HFFc6 (cell line): Measurements from ENCODE around the gene NLRP14. TPM values are rescaled to one million over a fixed set of nuclear protein-coding genes. Genes with fewer than 3 reads are reported as not detected.

ENCODE experiments used
- DNase-seq: peaks from one replicate; pipeline ENCODE4 v3.0.0-alpha.2; 2018
- H3K27ac Mint-ChIP-seq: 2 replicates; pipeline ENCODE4 v1.8.0; 2020; ENCODE audit warnings: mild to moderate bottlenecking, mixed read lengths
- H3K27me3 Mint-ChIP-seq: 2 replicates; pipeline ENCODE4 v1.8.0; 2021; ENCODE audit warnings: mild to moderate bottlenecking, moderate library complexity, mixed read lengths; ENCODE audit not compliant: insufficient read depth
- H3K36me3 Mint-ChIP-seq: 2 replicates; pipeline ENCODE4 v1.8.0; 2021; ENCODE audit warnings: low read depth, mixed read lengths
- H3K4me1 Mint-ChIP-seq: 2 replicates; pipeline ENCODE4 v1.8.0; 2020; ENCODE audit warnings: low read depth, mixed read lengths
- H3K4me3 Mint-ChIP-seq: 2 replicates; pipeline ENCODE4 v1.8.0; 2020; ENCODE audit warnings: mild to moderate bottlenecking, moderate library complexity, mixed read lengths
- H3K9me3 Mint-ChIP-seq: 2 replicates; pipeline ENCODE4 v1.8.0; 2020; ENCODE audit warnings: mild to moderate bottlenecking, mixed read lengths
- CTCF ChIP-seq: fragments of 200-600 bp; sonication (generic); IDR thresholded peaks from 2 replicates; pipeline ENCODE4 v1.5.0; 2021; ENCODE audit warnings: antibody characterized with exemption, mild to moderate bottlenecking
- long read RNA-seq: library from polyadenylated mRNA; unstranded; transcript quantifications from one replicate; pipeline ENCODE4 v2.0.0, GENCODE V29; 2019
- total RNA-seq, 6 experiments: library from RNA; stranded (reverse); fragmentation: NEBNext Ultra II Directional; extraction: Animal tissue kit (Norgen Biotek cat#: 25700); gene quantifications; 2 replicates in 1 of 6; 3 replicates in 5 of 6; pipeline ENCODE4 v1.2.3, GENCODE V29; 2021

NLRP14 gene
- under 1 TPM in 1 of 6 experiments, not detected in 5; 0.06 TPM for total RNA-seq
- long read RNA-seq = 0 reads

- H3K27ac Mint-ChIP-seq = peak within 1 kb of the TSS; percentile 99
- no peaks in the 10 kb centered on the region; the same call in 1 of the 2 replicates for H3K36me3 Mint-ChIP-seq
- H3K27me3 Mint-ChIP-seq = 0 out of 2 replicates have a peak, but pooled peaks cover 3% of the 10 kb centered on the region
- TF ChIP-seq CTCF = no peak
- peak; percentile 85 for DNase-seq
- peaks cover 18% of the 10 kb centered on the region for H3K4me1 Mint-ChIP-seq
- H3K9me3 Mint-ChIP-seq = no peaks in the 10 kb centered on the region
- peak within 1 kb of the TSS; percentile 100 for H3K4me3 Mint-ChIP-seq
Observed at GRCh38 chr11:7020183-7020917, at the start of gene NLRP14, which contains the start of gene ZNF214. NLRP14 (plus strand) TSS chr11:7020479; CDS start chr11:7038587, 18,108 bp downstream. ZNF214 (minus strand) TSS chr11:7020346; CDS start chr11:7002835, 17,511 bp downstream.

GRCh38 chr11:6979365-6979764 is 40.9 kb upstream of the NLRP14 start:
- Mint-ChIP-seq H3K4me1 (peaks cover 13% of the 10 kb centered on the region), H3K4me3 (no peak overlapping the region), H3K27me3 (no peaks in the 10 kb centered on the region), H3K36me3 (no peaks in the 10 kb centered on the region), H3K9me3 (no peaks in the 10 kb centered on the region), H3K27ac (no peak overlapping the region)
- peak; percentile 33 for DNase-seq
- TF ChIP-seq CTCF = no peak

GRCh38 chr11:6986487-6986886 is 33.8 kb upstream of the NLRP14 start:
- Mint-ChIP-seq H3K4me3 (no peak overlapping the region), H3K4me1 (peaks cover 23% of the 10 kb centered on the region), H3K36me3 (peaks cover 4% of the 10 kb centered on the region; the same call in 1 of the 2 replicates), H3K9me3 (no peaks in the 10 kb centered on the region; the same call in 1 of the 2 replicates), H3K27ac (no peak overlapping the region), H3K27me3 (no peaks in the 10 kb centered on the region)
- no peak for TF ChIP-seq CTCF
- no peak for DNase-seq

- Mint-ChIP-seq H3K27me3 (no peaks in the 10 kb centered on the region), H3K9me3 (no peaks in the 10 kb centered on the region; the same call in 1 of the 2 replicates), H3K4me3 (no peak overlapping the region), H3K36me3 (peaks cover 4% of the 10 kb centered on the region; the same call in 1 of the 2 replicates), H3K27ac (no peak overlapping the region), H3K4me1 (peaks cover 44% of the 10 kb centered on the region)
- TF ChIP-seq CTCF = no peak
- DNase-seq = peak; percentile 45
Observed at GRCh38 chr11:6988506-6988905, 31.8 kb upstream of the NLRP14 start.

GRCh38 chr11:6991227-6991626 is 29.1 kb upstream of the NLRP14 start:
- Mint-ChIP-seq H3K27ac (peak overlapping the region; percentile 87), H3K4me1 (peaks cover 50% of the 10 kb centered on the region), H3K36me3 (peaks cover 4% of the 10 kb centered on the region; the same call in 1 of the 2 replicates), H3K4me3 (peak overlapping the region; percentile 72; the same call in 1 of the 2 replicates), H3K9me3 (no peaks in the 10 kb centered on the region; the same call in 1 of the 2 replicates), H3K27me3 (no peaks in the 10 kb centered on the region)
- TF ChIP-seq CTCF = no peak
- no peak for DNase-seq
